KOPT-K1 (cell line): ENCODE results near the gene SEMA4D.
"Not testable (repeated sequence)": the region's sequence is repeated elsewhere in the genome, so short reads cannot be mapped to it uniquely, and the experiment has no call there.

Source experiments
- H3K27ac ChIP-seq: fragments of 200-600 bp; sonication (generic); 2 replicates; pipeline ENCODE4 v1.5.1; 2016; ENCODE audit warnings: antibody characterized with exemption, mild to moderate bottlenecking, low read depth, low read length; ENCODE audit not compliant: poor library complexity, severe bottlenecking
- H3K36me3 ChIP-seq: fragments of 200-600 bp; sonication (generic); 2 replicates; pipeline ENCODE4 v1.5.1; 2017; ENCODE audit warnings: antibody characterized with exemption, mild to moderate bottlenecking, low read length, moderate library complexity; ENCODE audit not compliant: insufficient read depth
- H3K9me3 ChIP-seq: fragments of 200-600 bp; sonication (generic); 2 replicates; pipeline ENCODE4 v1.5.1; 2017; ENCODE audit warnings: antibody characterized with exemption, low read length, mild to moderate bottlenecking; ENCODE audit not compliant: insufficient read depth, poor library complexity, severe bottlenecking

Gene SEMA4D

GRCh38 chr9:89357331-89358197, 140.3 kb downstream of the SEMA4D start:
- Histone ChIP-seq H3K27ac (no peak overlapping the region), H3K9me3 (no peaks in the 10 kb centered on the region), H3K36me3 (peaks cover 98% of the 10 kb centered on the region)

DNA sequence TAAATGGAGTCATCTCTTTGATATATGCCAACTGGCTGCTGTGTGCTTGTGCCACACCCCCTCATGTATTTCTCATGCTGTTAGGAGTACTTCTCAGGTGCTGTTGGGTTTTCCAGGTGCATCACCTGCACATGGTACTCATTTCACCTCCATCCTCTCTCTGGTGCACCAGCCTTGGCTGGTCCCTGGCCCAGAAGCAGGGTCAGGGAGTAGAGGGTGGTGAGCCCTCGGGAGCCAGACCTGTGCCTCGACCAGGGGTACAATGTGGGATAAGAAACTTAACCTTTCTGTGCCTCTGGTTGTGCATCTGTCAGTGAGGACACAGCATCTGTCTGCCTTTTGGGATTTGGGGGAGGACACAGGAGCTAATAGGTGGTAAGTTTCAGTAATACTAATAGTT, 141.1 kb downstream of the SEMA4D start:
- H3K36me3 ChIP-seq: peaks cover 98% of the 10 kb centered on the region
- H3K9me3 ChIP-seq: no peaks in the 10 kb centered on the region
- H3K27ac ChIP-seq: no peak overlapping the region

- no peak overlapping the region for H3K27ac ChIP-seq
- no peaks in the 10 kb centered on the region for H3K9me3 ChIP-seq
- peaks cover 98% of the 10 kb centered on the region for H3K36me3 ChIP-seq
These were observed 143.4 kb downstream of the SEMA4D start for GRCh38 chr9:89354471-89354870.

- H3K9me3 ChIP-seq: no peaks in the 10 kb centered on the region
- peaks cover 98% of the 10 kb centered on the region for H3K36me3 ChIP-seq
- H3K27ac ChIP-seq: no peak overlapping the region
These were observed 143.9 kb downstream of the SEMA4D start for GRCh38 chr9:89353989-89354388.

GRCh38 chr9:89352874-89353649, 144.9 kb downstream of the SEMA4D start:
- peaks cover 98% of the 10 kb centered on the region for H3K36me3 ChIP-seq

DNA sequence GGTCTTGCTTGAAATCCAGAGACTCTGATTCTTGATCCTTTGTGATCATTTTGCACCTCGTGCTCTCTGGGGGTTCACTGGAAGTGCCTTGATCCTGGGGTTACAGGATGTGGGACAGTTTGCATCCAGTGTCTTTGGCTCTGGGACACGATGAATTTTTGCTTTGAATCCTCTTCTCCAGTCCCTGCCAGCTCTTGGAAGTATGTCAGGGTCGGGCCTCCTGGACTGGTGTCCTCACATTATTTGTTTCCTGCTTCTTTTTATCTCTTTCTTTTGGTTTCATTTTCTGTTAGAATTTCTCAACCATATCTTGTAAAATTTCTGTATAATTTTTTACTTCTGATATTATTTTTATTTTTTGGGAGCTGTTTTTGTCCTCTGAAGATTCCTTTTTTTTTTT, 145.5 kb downstream of the SEMA4D start:
- Histone ChIP-seq H3K9me3 (no peaks in the 10 kb centered on the region), H3K36me3 (peaks cover 98% of the 10 kb centered on the region), H3K27ac (peak overlapping the region; percentile 63)

More at GRCh38 chr9:89352874-89353649, 144.9 kb downstream of the SEMA4D start:
- Histone ChIP-seq H3K27ac (peak overlapping the region; percentile 63), H3K9me3 (no peaks in the 10 kb centered on the region)

GRCh38 chr9:89351584-89352300, 146.2 kb downstream of the SEMA4D start:
- peak overlapping the region; percentile 63 for H3K27ac ChIP-seq
- peaks cover 98% of the 10 kb centered on the region for H3K36me3 ChIP-seq
- no peaks in the 10 kb centered on the region for H3K9me3 ChIP-seq

- Histone ChIP-seq H3K36me3 (peaks cover 98% of the 10 kb centered on the region), H3K9me3 (no peaks in the 10 kb centered on the region), H3K27ac (no peak overlapping the region)
These were observed 146.8 kb downstream of the SEMA4D start for GRCh38 chr9:89350988-89351557.

DNA sequence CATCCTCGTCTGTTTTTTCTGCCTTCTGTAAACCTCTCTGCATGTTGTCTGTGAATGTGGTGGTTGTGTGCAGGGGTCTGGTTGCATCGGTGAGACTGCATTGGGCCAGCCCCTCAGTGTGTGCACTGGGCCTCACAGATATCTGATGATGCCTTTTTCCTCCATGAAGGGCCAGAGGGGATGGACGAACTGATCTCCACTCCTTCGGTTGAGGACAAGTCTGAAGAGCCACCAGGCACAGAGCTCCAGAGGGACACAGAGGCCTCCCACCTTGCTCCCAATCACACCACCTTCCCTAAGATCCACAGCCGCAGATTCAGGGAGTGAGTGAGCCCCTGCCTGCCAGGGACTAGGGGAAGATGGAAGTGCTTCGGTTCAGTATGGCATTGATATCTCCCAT, 148.3 kb downstream of the SEMA4D start:
- Histone ChIP-seq H3K9me3 (no peaks in the 10 kb centered on the region), H3K36me3 (peaks cover 100% of the 10 kb centered on the region), H3K27ac (no peak overlapping the region)

DNA sequence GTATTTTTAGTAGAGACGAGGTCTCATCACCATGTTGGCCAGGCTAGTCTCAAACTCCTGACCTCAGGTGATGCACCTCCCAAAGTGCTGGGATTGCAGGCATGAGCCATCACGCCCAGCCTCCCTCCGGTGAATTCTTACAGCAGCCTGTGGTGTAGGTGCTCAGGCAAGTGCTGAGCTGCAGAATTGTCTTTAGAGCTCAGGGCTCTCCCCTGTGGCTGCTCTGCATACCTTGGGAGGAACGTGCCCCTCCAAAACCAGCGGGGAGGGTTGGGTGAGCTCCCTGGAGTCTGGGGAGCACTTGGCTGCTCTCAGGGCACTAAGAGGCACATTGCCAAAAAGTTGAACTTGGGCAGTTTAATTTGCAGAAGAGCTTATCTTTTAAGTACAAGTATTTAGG, 150.3 kb downstream of the SEMA4D start:
- no peak overlapping the region for H3K27ac ChIP-seq
- H3K36me3 ChIP-seq: peaks cover 100% of the 10 kb centered on the region
- H3K9me3 ChIP-seq: peaks cover 8% of the 10 kb centered on the region

- H3K9me3 ChIP-seq: peaks cover 8% of the 10 kb centered on the region
- H3K27ac ChIP-seq: no peak overlapping the region
- peaks cover 100% of the 10 kb centered on the region for H3K36me3 ChIP-seq
These were observed 151.2 kb downstream of the SEMA4D start for GRCh38 chr9:89346696-89347095.

- Histone ChIP-seq H3K36me3 (peaks cover 100% of the 10 kb centered on the region), H3K27ac (no peak overlapping the region), H3K9me3 (peaks cover 8% of the 10 kb centered on the region)
These were observed 152.4 kb downstream of the SEMA4D start for GRCh38 chr9:89345476-89345875.

- not testable (repeated sequence) for H3K9me3 ChIP-seq, H3K27ac ChIP-seq
- peaks cover 100% of the 10 kb centered on the region for H3K36me3 ChIP-seq
These were observed 154.1 kb downstream of the SEMA4D start for GRCh38 chr9:89343812-89344211.

DNA sequence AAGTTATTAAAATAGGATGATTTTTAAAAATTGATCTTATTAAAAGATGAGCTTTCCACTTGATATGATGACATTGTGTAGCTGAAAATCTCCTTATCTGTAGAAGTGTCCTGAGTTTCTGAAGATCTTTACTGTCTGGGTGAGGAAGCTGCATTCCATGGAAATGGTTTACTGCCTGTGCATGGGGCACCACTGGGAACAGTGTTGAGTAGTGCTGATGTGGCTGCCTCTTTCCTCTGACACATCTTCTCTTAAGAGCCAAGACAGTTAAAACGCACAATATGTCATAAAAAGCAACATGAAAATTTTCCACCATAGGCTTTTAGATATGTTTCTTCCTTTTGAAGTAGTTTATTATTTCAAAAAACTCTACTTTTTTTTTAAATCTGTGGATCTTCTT, 155.0 kb downstream of the SEMA4D start:
- no peak overlapping the region for H3K27ac ChIP-seq
- H3K9me3 ChIP-seq: peaks cover 8% of the 10 kb centered on the region
- peaks cover 100% of the 10 kb centered on the region for H3K36me3 ChIP-seq

DNA sequence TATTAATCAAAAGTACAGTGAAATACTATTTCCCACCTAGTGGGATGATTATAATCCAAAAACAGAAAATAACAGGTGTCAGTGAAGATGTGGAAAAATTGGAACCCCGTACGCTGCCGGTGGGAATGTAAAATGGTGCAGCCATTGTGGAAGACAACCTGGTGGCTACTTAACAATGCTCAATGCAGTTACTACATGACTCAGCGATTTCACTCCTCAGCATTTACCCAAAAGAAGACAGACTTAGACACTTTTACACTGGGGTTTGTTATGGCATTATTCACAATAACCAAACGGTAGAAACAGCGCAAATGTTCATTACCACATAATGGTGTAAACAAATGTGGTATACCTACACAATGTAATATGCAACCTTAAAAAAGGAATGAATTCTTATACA, 155.7 kb downstream of the SEMA4D start:
- peaks cover 100% of the 10 kb centered on the region for H3K36me3 ChIP-seq

More for the DNA sequence above, 155.7 kb downstream of the SEMA4D start:
- Histone ChIP-seq H3K27ac (no peak overlapping the region), H3K9me3 (peaks cover 8% of the 10 kb centered on the region)
